Neural cell (in vitro differentiated cells): Measurements from ENCODE around the gene HLA-DRB1.

ENCODE experiments used
- EP300 ChIP-seq: fragments of 450-650 bp; conservative IDR thresholded peaks from 2 replicates; pipeline ENCODE4 v1.6.1; 2014; ENCODE audit warnings: antibody characterized with exemption, mild to moderate bottlenecking, moderate library complexity; ENCODE audit not compliant: poor library complexity, severe bottlenecking
- MXI1 ChIP-seq: fragments of 450-650 bp; conservative IDR thresholded peaks from 2 replicates; pipeline ENCODE4 v1.6.1; 2014; ENCODE audit warnings: antibody characterized with exemption, mild to moderate bottlenecking; ENCODE audit not compliant: poor library complexity, severe bottlenecking
- TF ChIP-seq, protein P1 (sequence below): fragments of 450-650 bp; IDR thresholded peaks from 2 replicates; pipeline ENCODE4 v1.5.1; 2014; ENCODE audit warnings: antibody characterized with exemption, mild to moderate bottlenecking, moderate library complexity; ENCODE audit not compliant: poor library complexity, severe bottlenecking
- TF ChIP-seq, protein P2 (sequence below): IDR thresholded peaks from 2 replicates; pipeline ENCODE4 v1.6.1; 2012; ENCODE audit warnings: borderline replicate concordance

DNA sequence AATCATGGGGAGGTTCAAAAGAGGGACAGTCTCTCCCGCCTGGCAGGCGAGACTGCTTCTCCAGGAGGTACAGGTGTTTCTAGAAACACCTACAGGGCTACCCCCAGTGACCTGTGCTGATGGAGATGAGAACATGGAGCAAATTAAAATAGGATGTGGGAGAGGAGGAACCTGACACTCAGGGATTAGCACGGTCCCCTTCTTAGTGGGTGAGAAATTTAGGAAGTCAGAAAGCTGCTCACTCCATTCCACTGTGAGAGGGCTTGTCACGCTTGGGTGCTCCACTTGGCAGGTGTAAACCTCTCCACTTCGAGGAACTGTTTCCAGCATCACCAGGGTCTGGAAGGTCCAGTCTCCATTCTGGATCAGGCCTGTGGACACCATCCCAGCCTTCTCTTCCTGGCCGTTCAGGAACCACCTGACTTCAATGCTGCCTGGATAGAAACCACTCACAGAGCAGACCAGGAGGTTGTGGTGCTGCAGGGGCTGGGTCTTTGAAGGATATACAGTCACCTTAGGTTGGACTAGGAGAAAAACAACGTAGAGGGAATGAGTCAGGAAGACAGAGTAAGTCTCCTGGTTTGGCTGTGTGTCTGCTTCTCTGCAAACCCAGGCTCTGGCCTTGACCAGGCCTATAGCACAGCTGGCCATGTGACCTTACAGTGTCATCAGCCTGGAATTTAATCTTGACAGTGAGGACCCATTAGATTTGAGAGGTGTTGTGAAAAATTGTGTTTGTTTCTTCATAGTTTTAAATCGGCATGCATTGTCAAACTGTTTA, 8.1 kb downstream of the HLA-DRB1 start:
- TF ChIP-seq, protein P1, sequence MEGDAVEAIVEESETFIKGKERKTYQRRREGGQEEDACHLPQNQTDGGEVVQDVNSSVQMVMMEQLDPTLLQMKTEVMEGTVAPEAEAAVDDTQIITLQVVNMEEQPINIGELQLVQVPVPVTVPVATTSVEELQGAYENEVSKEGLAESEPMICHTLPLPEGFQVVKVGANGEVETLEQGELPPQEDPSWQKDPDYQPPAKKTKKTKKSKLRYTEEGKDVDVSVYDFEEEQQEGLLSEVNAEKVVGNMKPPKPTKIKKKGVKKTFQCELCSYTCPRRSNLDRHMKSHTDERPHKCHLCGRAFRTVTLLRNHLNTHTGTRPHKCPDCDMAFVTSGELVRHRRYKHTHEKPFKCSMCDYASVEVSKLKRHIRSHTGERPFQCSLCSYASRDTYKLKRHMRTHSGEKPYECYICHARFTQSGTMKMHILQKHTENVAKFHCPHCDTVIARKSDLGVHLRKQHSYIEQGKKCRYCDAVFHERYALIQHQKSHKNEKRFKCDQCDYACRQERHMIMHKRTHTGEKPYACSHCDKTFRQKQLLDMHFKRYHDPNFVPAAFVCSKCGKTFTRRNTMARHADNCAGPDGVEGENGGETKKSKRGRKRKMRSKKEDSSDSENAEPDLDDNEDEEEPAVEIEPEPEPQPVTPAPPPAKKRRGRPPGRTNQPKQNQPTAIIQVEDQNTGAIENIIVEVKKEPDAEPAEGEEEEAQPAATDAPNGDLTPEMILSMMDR: no peak
- TF ChIP-seq, protein P2, sequence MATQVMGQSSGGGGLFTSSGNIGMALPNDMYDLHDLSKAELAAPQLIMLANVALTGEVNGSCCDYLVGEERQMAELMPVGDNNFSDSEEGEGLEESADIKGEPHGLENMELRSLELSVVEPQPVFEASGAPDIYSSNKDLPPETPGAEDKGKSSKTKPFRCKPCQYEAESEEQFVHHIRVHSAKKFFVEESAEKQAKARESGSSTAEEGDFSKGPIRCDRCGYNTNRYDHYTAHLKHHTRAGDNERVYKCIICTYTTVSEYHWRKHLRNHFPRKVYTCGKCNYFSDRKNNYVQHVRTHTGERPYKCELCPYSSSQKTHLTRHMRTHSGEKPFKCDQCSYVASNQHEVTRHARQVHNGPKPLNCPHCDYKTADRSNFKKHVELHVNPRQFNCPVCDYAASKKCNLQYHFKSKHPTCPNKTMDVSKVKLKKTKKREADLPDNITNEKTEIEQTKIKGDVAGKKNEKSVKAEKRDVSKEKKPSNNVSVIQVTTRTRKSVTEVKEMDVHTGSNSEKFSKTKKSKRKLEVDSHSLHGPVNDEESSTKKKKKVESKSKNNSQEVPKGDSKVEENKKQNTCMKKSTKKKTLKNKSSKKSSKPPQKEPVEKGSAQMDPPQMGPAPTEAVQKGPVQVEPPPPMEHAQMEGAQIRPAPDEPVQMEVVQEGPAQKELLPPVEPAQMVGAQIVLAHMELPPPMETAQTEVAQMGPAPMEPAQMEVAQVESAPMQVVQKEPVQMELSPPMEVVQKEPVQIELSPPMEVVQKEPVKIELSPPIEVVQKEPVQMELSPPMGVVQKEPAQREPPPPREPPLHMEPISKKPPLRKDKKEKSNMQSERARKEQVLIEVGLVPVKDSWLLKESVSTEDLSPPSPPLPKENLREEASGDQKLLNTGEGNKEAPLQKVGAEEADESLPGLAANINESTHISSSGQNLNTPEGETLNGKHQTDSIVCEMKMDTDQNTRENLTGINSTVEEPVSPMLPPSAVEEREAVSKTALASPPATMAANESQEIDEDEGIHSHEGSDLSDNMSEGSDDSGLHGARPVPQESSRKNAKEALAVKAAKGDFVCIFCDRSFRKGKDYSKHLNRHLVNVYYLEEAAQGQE: no peak
- TF ChIP-seq MXI1 (no peak), EP300 (no peak)
